HG03432 (cell line): Measurements from ENCODE around the gene SERPINF2.
"Not testable (repeated sequence)": the region's sequence is repeated elsewhere in the genome, so short reads cannot be mapped to it uniquely, and the experiment has no call there.

ENCODE experiments used
- ATAC-seq: cut with Tn5 transposase; IDR thresholded peaks from one replicate; pipeline ENCODE4 v1.9.1; 2021; ENCODE audit warnings: mild to moderate bottlenecking, moderate library complexity; ENCODE audit not compliant: unreplicated experiment

Gene SERPINF2

GRCh38 chr17:1786708-1787107, 44.0 kb downstream of the SERPINF2 start:
- no peak for ATAC-seq

DNA sequence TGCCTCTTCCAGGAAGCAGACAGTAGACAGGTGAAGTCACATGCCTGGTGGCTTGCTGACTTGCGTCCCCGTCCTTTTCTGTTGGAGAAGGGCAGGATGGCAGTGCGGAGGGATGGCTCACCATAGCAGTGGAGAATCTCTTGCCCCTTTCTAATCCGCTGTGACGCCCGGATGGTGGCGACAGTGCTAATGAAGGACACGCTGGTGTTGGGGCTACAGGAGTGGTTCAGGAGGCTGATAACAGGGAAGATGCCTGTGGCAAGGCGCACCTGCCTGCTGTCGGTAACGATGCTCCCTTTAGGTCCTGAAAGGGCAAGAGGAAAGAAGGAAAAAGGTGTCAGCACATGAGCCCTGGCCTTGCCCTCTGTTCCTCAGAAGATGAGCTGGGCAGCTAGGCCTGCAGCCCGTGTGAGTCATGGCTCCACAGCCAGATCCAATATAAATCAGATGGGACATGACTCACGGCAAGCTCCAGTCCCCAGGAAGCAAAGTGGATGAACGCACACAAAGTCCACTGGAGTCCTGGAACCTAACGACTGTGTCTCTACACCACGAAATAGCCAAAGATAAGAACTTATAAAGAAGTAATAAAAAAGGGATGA, 44.7 kb downstream of the SERPINF2 start:
- no peak for ATAC-seq

DNA sequence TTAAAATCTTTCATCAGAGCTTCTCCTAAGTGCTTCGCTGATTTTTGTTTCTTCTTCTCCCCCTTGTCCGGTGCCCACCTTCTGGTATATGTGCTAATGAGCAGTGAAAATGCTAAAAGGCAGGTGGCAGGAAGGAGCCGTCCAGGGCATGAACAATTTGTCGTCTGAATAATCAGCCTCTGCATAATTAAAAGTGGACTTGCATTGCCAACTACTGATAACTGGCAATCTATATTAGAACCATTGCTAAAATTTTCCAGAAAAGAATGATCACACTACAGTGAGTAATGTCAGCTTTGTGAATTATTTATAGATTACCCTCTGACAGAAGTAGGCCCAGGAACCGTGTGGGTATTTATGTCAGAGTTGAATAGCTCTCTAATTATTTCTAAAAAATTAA, 47.3 kb downstream of the SERPINF2 start:
- ATAC-seq, result no peak

DNA sequence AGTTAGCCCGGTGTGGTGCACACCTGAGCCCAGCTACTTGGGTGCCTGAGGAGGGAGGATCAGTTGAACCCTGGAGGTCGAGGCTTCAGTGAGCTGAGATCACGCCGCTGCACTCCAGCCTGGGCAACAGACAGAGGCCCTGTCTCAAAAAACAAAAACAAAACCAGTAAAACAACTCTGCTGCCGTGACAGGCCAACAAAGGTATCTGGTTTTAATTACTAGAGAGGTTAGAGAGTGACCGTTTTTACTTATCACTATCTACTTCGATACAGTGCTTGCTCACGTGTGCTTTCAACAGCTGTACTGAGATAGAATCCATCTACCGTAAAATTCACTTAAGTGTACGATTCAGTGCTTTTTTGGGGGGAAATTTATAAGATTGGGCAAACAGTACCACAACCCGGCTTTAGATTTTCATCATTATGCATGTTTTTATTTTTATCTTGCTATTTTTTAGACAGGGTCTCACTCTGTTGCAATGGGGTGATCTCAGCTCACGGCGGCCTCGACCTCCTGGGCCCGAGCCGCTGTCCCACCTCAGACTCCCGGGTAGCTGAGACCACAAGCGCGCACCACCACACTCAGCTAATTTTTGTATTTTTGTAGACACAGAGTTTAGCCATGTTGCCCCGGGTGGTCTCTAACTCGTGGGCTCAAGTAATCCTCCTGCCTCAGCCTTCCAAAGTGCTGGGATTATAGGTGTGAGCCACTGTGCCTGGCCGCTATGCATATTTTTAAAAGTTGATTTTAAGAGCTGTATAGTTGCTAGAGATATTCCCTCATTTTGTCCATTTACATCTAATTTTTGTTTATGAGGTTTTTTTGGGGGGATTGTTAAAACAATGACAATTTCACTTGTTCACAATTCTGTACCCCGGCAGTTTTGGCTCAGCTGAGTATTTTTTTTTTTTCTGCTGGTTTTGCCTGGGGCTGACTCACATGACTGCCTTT, 50.1 kb downstream of the SERPINF2 start:
- ATAC-seq, result no peak

- no peak for ATAC-seq
Observed at GRCh38 chr17:1793447-1793806, 50.8 kb downstream of the SERPINF2 start.

DNA sequence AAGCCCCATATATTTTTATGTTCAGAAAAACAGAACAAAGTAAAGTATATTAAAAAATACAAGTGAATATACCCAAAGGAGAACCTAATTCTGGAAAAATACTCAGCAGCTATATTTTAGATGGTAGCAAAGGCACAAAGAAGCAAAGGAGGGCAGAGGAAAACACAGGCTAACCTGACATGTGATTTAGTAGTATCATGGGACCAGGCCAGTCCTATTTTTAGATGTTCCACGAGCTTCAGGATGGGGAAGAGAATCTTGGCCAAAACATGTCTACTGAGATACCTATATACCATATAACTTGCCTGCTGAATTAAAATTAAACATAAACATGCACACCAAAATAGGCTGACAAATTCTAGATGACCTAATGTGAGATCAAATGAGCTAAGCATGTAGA, 54.1 kb downstream of the SERPINF2 start:
- no peak for ATAC-seq

GRCh38 chr17:1797323-1797722, 54.7 kb downstream of the SERPINF2 start:
- no peak for ATAC-seq

DNA sequence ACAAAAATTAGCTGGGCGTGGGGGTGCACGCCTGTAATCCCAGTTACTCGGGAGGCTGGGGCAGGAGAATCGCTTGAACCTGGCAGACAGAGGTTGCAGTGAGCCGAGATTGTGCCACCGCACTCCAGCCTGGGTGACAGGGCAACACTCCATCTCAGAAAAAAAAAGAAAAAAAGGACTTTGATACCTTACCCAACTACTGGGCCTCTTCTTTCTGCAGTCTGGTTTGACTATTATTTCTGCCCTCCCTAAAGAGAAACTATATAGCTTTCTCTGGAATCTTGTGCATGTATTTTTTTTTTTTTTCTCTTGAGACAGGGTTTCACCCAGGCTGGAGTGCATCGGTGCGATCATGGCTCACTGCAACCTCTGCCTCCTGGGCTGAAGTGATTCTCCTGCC, 55.2 kb downstream of the SERPINF2 start:
- ATAC-seq, result not testable (repeated sequence)

DNA sequence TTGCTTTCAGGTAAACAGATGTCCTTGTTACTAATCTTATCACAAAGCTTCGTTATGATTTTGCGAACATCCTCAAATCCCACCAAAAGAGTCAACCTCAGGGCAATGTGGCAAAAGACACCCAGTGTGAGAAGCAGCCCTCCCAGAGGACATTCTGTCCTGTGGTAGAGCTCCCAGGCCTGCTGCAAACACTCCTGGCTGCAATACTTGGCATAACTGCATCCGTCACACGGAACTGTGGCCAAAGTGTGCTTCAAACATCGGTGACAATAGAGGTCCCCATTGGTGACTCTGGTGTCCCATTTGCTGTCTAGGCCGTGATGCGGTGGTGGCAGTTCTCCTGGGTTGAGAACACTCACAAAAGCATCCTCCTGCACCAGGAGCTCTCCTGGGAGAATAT, 57.6 kb downstream of the SERPINF2 start:
- no peak for ATAC-seq

GRCh38 chr17:1800712-1801111, 58.0 kb downstream of the SERPINF2 start:
- no peak for ATAC-seq

DNA sequence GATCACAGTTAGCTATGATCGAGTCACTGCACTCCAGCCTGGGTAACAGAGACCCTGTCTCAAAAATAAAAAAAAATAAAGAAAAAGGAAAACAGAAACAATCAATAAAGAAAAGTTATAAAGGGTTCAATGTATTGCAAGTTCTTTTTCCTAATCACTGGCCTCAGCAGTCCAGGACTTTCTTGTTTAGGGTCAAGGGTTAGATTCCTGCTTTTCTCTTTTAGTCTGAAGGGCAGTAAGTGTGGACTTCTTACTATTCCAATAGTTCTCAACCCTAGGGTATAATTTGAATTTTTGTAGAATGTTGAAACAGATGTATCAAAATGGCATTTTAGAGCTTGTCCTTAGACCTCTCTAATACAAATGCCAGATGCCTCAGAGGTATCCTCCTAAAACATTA, 59.8 kb downstream of the SERPINF2 start:
- no peak for ATAC-seq

DNA sequence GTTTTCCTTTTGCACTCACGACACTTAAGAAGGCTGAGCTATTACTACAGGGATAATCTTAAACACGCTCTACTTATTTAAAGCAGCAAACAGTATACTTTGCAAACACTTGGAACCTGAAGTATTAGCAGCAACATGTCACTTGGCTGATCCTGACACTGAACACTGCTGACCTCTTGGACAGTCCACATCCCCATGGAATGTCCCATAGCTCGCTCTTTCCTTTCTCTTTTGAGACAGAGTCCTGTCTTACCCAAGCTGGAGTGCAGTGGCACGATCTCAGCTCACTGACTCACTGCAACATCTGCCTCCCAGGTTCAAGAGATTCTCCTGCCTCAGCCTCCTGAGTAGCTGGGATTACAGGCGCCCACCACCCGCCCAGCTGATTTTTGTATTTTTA, 60.6 kb downstream of the SERPINF2 start:
- ATAC-seq, result no peak
